HepG2 (cell line): Measurements from ENCODE around the gene SYCP2L. TPM values are rescaled to one million over a fixed set of nuclear protein-coding genes. Genes with fewer than 3 reads are reported as not detected.
"Not testable (repeated sequence)": the region's sequence is repeated elsewhere in the genome, so short reads cannot be mapped to it uniquely, and the experiment has no call there.

ENCODE experiments used
- ATAC-seq: fragments of 200-7000 bp; cut with Tn5 transposase; 3 replicates; pipeline ENCODE4 v1.9.1; 2020; ENCODE audit warnings: mild to moderate bottlenecking, moderate library complexity
- BruUV-seq: library from RNA; stranded (reverse); fragments of 400-500 nt; replicated peaks from 2 replicates; lab custom pipeline; 2021; lab: Mats Ljungman, UMichigan
- CTCF ChIA-PET: fragments of 300-600 bp; formaldehyde crosslinking; extraction: SDS; loops from one replicate; lab custom pipeline; 2021; ENCODE audit warnings: low total read pairs, inconsistent platforms, low intra/inter-chr PET ratio; lab: Yijun Ruan, JAX
- POLR2A ChIA-PET: fragments of 350-600 bp; sonication (Branson Sonifier 250); formaldehyde crosslinking; loops from one replicate; lab custom pipeline; 2020; ENCODE audit warnings: antibody characterized with exemption, inconsistent platforms; lab: Yijun Ruan, JAX
- DNase-seq: peaks from one replicate; pipeline ENCODE4 v3.0.0-alpha.2; 2015; ENCODE audit warnings: low spot score
- FAIRE-seq: peaks from 3 replicates; lab custom pipeline; 2011; peaks lifted over from hg19 to GRCh38; lab: Jason Lieb, UNC
- H2AFZ ChIP-seq: one replicate; pipeline ENCODE4 v1.6.1; 2011; ENCODE audit warnings: low read length, inconsistent platforms
- H3K27ac ChIP-seq: fragments of 300-600 bp; 3 replicates; pipeline ENCODE4 v1.8.0; 2011; ENCODE audit warnings: mixed run types, mild to moderate bottlenecking, mixed read lengths, low read length, inconsistent platforms; ENCODE audit not compliant: insufficient read depth; ENCODE audit errors: extremely low read length
- H3K27me3 ChIP-seq, 2 experiments: fragments of 200-600 bp in 1 of 2; 2 replicates in 1 of 2; 3 replicates in 1 of 2; pipeline versions ENCODE4 v1.6.0 to v1.8.0; 2011; ENCODE audit warnings: low read length in 2 of 2, mild to moderate bottlenecking in 2 of 2, moderate library complexity in 2 of 2, inconsistent platforms in 1 of 2; ENCODE audit not compliant: insufficient read depth in 2 of 2, control insufficient read depth in 1 of 2
- H3K36me3 ChIP-seq, 2 experiments: fragments of 200-600 bp in 1 of 2; replicated peaks in 1 of 2; 2 replicates in 1 of 2; 3 replicates in 1 of 2; pipeline versions ENCODE4 v1.5.1 to v1.8.0; 2011; ENCODE audit warnings: low read length in 2 of 2, inconsistent platforms in 1 of 2; ENCODE audit not compliant: insufficient read depth in 2 of 2, control insufficient read depth in 1 of 2
- H3K4me1 ChIP-seq: 2 replicates; pipeline ENCODE4 v1.5.1; 2012; ENCODE audit warnings: low read length, inconsistent platforms; ENCODE audit not compliant: insufficient read depth
- H3K4me2 ChIP-seq: 2 replicates; pipeline ENCODE4 v1.6.0; 2011; ENCODE audit warnings: low read depth, low read length, inconsistent platforms
- H3K4me3 ChIP-seq, 3 experiments: fragments of 200-600 bp in 1 of 3; sonication (generic), shearing (Covaris generic) in 1 of 3; replicated peaks in 1 of 3; 2 replicates each; pipeline ENCODE4 v1.5.1; 2011 to 2016; ENCODE audit warnings: low read length in 3 of 3, inconsistent platforms in 2 of 3, low read depth in 2 of 3, mild to moderate bottlenecking in 2 of 3, control low read depth in 1 of 3, mixed read lengths in 1 of 3; ENCODE audit not compliant: insufficient read depth in 1 of 3
- H3K79me2 ChIP-seq: one replicate; pipeline ENCODE4 v1.6.1; 2011; ENCODE audit warnings: low read length, inconsistent platforms; ENCODE audit not compliant: insufficient read depth
- H3K9ac ChIP-seq: 2 replicates; pipeline ENCODE4 v1.6.0; 2011; ENCODE audit warnings: mild to moderate bottlenecking, low read depth, low read length, inconsistent platforms; ENCODE audit not compliant: insufficient read depth
- H3K9me3 ChIP-seq: 2 replicates; pipeline ENCODE4 v1.5.1; 2012; ENCODE audit warnings: mild to moderate bottlenecking, low read length
- H4K20me1 ChIP-seq: 2 replicates; pipeline ENCODE4 v1.6.0; 2011; ENCODE audit warnings: inconsistent platforms, mild to moderate bottlenecking, low read length, moderate library complexity; ENCODE audit not compliant: insufficient read depth
- RBM22 ChIP-seq: fragments of 200-400 bp; formaldehyde crosslinking; optimal IDR thresholded peaks from 2 replicates; pipeline ENCODE3; 2017; ENCODE audit warnings: mild to moderate bottlenecking, low read length, moderate library complexity
- ZNF674 ChIP-seq: sonication (generic); formaldehyde crosslinking; IDR thresholded peaks from 2 replicates; pipeline ENCODE4 v1.5.0; 2020; ENCODE audit warnings: low read depth, mild to moderate bottlenecking, missing genetic modification reagents
- ZSCAN5A ChIP-seq: sonication (generic); formaldehyde crosslinking; IDR thresholded peaks from 2 replicates; pipeline ENCODE4 v1.8.0; 2022; ENCODE audit warnings: mild to moderate bottlenecking, missing genetic modification reagents, borderline replicate concordance
- WGBS: methylation state at CpG from one replicate; pipeline ENCODE4 v1.1.6; 2017; ENCODE audit warnings: low lambda C conversion rate; 5-methylcytosine and 5-hydroxymethylcytosine counted together
- in situ Hi-C: cut with HindIII; loops from 2 replicates; pipeline ENCODE4 v1.10.0; 2017; ENCODE audit warnings: low pct_unique_long_range_greater_than_20kb; ENCODE audit not compliant: extremely low pct_ligation_motif_present
- intact Hi-C: fragments of 100-400 bp; cut with micrococcal nuclease; formaldehyde crosslinking; loops from one replicate; pipeline ENCODE4 v1.10.0; 2022; ENCODE audit not compliant: unreplicated experiment
- polyA plus RNA-seq, 8 experiments: library from polyadenylated mRNA; depleted of rRNA in 3 of 8; stranded (reverse) in 7 of 8; unstranded in 1 of 8; fragments of >200 nt; fragmentation: Illumina TruSeq in 4 of 8; extraction: Trizol in 4 of 8; gene quantifications; 2 replicates each; pipeline versions ENCODE4 v1.2.1 to v1.2.3, GENCODE V29; 2011 to 2016; ENCODE audit warnings: low read depth in 4 of 8, missing spikeins in 1 of 8, mixed read lengths in 1 of 8; ENCODE audit not compliant: insufficient read depth in 1 of 8
- total RNA-seq, 5 experiments: library from RNA; depleted of rRNA; stranded (reverse); fragments of >200 nt; fragmentation: Illumina TruSeq; extraction: Trizol; gene quantifications; 2 replicates each; pipeline ENCODE4 v1.2.3, GENCODE V29; 2016; ENCODE audit warnings: low read depth in 1 of 5

SYCP2L gene
- total and polyA plus RNA-seq, 2 of the 13 experiments (the other 11 are each of a cell fraction or from before 2014, with no cell fraction given), result 0.22 to 0.54 TPM

- no peak for TF ChIP-seq ZNF674 (CRISPR knock-in tag)
Measured at GRCh38 chr6:10979603-10980002, 92.8 kb downstream of the SYCP2L start (continued).

- no peaks in the 10 kb centered on the region for H3K27me3 ChIP-seq
- H2AFZ ChIP-seq, result no peak overlapping the region
- TF ChIP-seq ZSCAN5A (CRISPR knock-in tag), result no peak
- peak; percentile 30 for TF ChIP-seq RBM22
- H3K27ac ChIP-seq, result no peak overlapping the region
- FAIRE-seq (no peak), DNase-seq (no peak), ATAC-seq (no peak)
- H3K4me3 ChIP-seq, result no peak overlapping the region
- in situ Hi-C loops, result no loop called here
- H4K20me1 ChIP-seq, result no peaks in the 10 kb centered on the region
- H3K79me2 ChIP-seq, result no peaks in the 10 kb centered on the region
- POLR2A ChIA-PET, result interaction anchor here (1.3 kb wide), 2 partner anchors 24 to 27 kb away, joined by 3 to 4 read pairs; no protein-coding TSS in a partner anchor
- no peaks in the 10 kb centered on the region for H3K4me1 ChIP-seq
- no peak overlapping the region for H3K9ac ChIP-seq
- WGBS, result 100% methylated on average over 1 of the region's 1 CpG
- CTCF ChIA-PET, result no interaction called here
- no peaks in the 10 kb centered on the region for H3K9me3 ChIP-seq
- intact Hi-C loops, result no loop called here
- H3K36me3 ChIP-seq, result peaks cover 0 to 2% of the 10 kb centered on the region in 2 experiments; a peak in 1 of 5 replicates
- BruUV-seq, result no TSS peak
- no peak overlapping the region for H3K4me2 ChIP-seq
Measured at GRCh38 chr6:10981409-10981808, 94.6 kb downstream of the SYCP2L start.

- intact Hi-C loops, result not testable (repeated sequence)
Measured at GRCh38 chr6:10984959-10985358, 98.1 kb downstream of the SYCP2L start.

More at GRCh38 chr6:10984959-10985358, 98.1 kb downstream of the SYCP2L start:
- POLR2A ChIA-PET, H3K27ac ChIP-seq, in situ Hi-C loops, BruUV-seq, DNase-seq, H3K27me3 ChIP-seq, ATAC-seq, H3K4me3 ChIP-seq, H3K9me3 ChIP-seq, H3K79me2 ChIP-seq, H3K4me2 ChIP-seq, H2AFZ ChIP-seq, H3K9ac ChIP-seq, H4K20me1 ChIP-seq, H3K4me1 ChIP-seq, FAIRE-seq, CTCF ChIA-PET: not testable (repeated sequence)
- H3K36me3 ChIP-seq, result peaks cover 2 to 17% of the 10 kb centered on the region in 2 experiments; a peak in 3 of 5 replicates
- 94% methylated on average over 2 of the region's 2 CpGs for WGBS
